Thyroid gland (tissue), 4 donors: Measurements from ENCODE around the gene GBP7.

ENCODE experiments used
- CTCF ChIP-seq, 6 experiments: fragments of 200-600 bp in 3 of 6; fragments of 450-650 bp in 3 of 6; sonication (generic) in 3 of 6; IDR thresholded peaks; one replicate each; pipeline ENCODE4 v1.5.1; 2016 to 2019; ENCODE audit warnings: antibody characterized with exemption in 6 of 6, mild to moderate bottlenecking in 2 of 6, inconsistent platforms in 1 of 6, moderate library complexity in 1 of 6
- POLR2A ChIP-seq, 2 donors: fragments of 450-650 bp; IDR thresholded peaks; one replicate each; pipeline ENCODE4 v1.6.1; 2017; ENCODE audit warnings: antibody characterized with exemption in 2 of 2, mild to moderate bottlenecking in 2 of 2, moderate library complexity in 1 of 2

GRCh38 chr1:89206373-89206772 lies 30.6 kb upstream of the GBP7 start:
- TF ChIP-seq POLR2A (IDR thresholded peaks at IDR 0.05) (no peak), CTCF (IDR thresholded peaks at IDR 0.05) (no peak)
